OCI-LY7 (cell line): Measurements from ENCODE around the gene TUSC2. TPM values are rescaled to one million over a fixed set of nuclear protein-coding genes. Genes with fewer than 3 reads are reported as not detected.

ENCODE experiments used
- BruUV-seq: library from RNA; stranded (reverse); fragments of 400-500 nt; replicated peaks from 2 replicates; lab custom pipeline; 2021; lab: Mats Ljungman, UMichigan
- CTCF ChIA-PET: fragments of 300-600 bp; sonication (Branson Sonifier 250); formaldehyde crosslinking; loops from one replicate; lab custom pipeline; 2022; ENCODE audit warnings: antibody characterized with exemption; ENCODE audit not compliant: unreplicated experiment; lab: Charles Lee
- POLR2A ChIA-PET: fragments of 300-600 bp; sonication (Branson Sonifier 250); formaldehyde crosslinking; loops from one replicate; lab custom pipeline; 2022; ENCODE audit warnings: antibody characterized with exemption; lab: Charles Lee
- DNase-seq: peaks from one replicate; pipeline ENCODE4 v3.0.0-alpha.2; 2015; ENCODE audit warnings: low spot score
- H2AFZ ChIP-seq: fragments of 200-600 bp; sonication (generic), shearing (Covaris generic); 2 replicates; pipeline ENCODE4 v1.6.1; 2014; ENCODE audit warnings: mild to moderate bottlenecking, antibody characterized with exemption, low read length, moderate library complexity
- H3K27ac ChIP-seq: fragments of 200-600 bp; sonication (generic); 2 replicates; pipeline ENCODE4 v1.5.1; 2014; ENCODE audit warnings: mixed run types, low read depth, mild to moderate bottlenecking, moderate library complexity, low read length, inconsistent platforms; ENCODE audit not compliant: poor library complexity, severe bottlenecking
- H3K36me3 ChIP-seq: fragments of 200-600 bp; sonication (generic); 2 replicates; pipeline ENCODE4 v1.6.1; 2014; ENCODE audit warnings: mild to moderate bottlenecking, antibody characterized with exemption, low read length, moderate library complexity, mixed read lengths; ENCODE audit not compliant: insufficient read depth
- H3K4me1 ChIP-seq: fragments of 200-600 bp; sonication (generic); 2 replicates; pipeline ENCODE4 v1.5.1; 2014; ENCODE audit warnings: mild to moderate bottlenecking, low read length; ENCODE audit not compliant: insufficient read depth, poor library complexity, severe bottlenecking
- H3K4me2 ChIP-seq: fragments of 200-600 bp; sonication (generic); 2 replicates; pipeline ENCODE4 v1.6.1; 2014; ENCODE audit warnings: mild to moderate bottlenecking, low read length
- H3K4me3 ChIP-seq: fragments of 200-600 bp; sonication (generic); 2 replicates; pipeline ENCODE4 v1.5.1; 2014; ENCODE audit warnings: mild to moderate bottlenecking, low read depth, low read length; ENCODE audit not compliant: poor library complexity, severe bottlenecking
- H3K79me2 ChIP-seq: fragments of 200-600 bp; sonication (generic); 2 replicates; pipeline ENCODE4 v1.6.1; 2016; ENCODE audit warnings: low read depth, mild to moderate bottlenecking, low read length, moderate library complexity, mixed read lengths; ENCODE audit not compliant: insufficient read depth
- H3K9me2 ChIP-seq: fragments of 200-600 bp; sonication (generic); 2 replicates; pipeline ENCODE4 v1.6.1; 2016; ENCODE audit warnings: mild to moderate bottlenecking, low read length, mixed read lengths; ENCODE audit not compliant: insufficient read depth
- H3K9me3 ChIP-seq: fragments of 200-600 bp; sonication (generic); 2 replicates; pipeline ENCODE4 v1.6.1; 2014; ENCODE audit warnings: mild to moderate bottlenecking, mixed run types, low read length, mixed read lengths
- H4K20me1 ChIP-seq: fragments of 200-600 bp; sonication (generic); 2 replicates; pipeline ENCODE4 v1.6.1; 2014; ENCODE audit warnings: mild to moderate bottlenecking, antibody characterized with exemption, low read length, moderate library complexity, mixed read lengths; ENCODE audit not compliant: insufficient read depth
- EZH2phosphoT487 ChIP-seq: fragments of 200-600 bp; sonication (generic); IDR thresholded peaks from 2 replicates; pipeline ENCODE4 v1.6.1; 2018; ENCODE audit warnings: low read depth, borderline replicate concordance, mild to moderate bottlenecking, mixed run types, antibody characterized with exemption, low read length, moderate library complexity, mixed read lengths
- intact Hi-C: fragments of 100-400 bp; cut with micrococcal nuclease; formaldehyde crosslinking; loops from one replicate; pipeline ENCODE4 v1.10.0; 2022; ENCODE audit not compliant: unreplicated experiment
- total RNA-seq, 2 experiments: library from RNA; depleted of rRNA in 1 of 2; stranded (reverse); fragments of >200 nt in 1 of 2; shearing (Covaris generic) in 1 of 2; gene quantifications; 2 replicates each; pipeline ENCODE4 v1.2.3, GENCODE V29; 2014 to 2022
- TF ChIP-seq, protein P1 (sequence below): fragments of 200-600 bp; sonication (generic); conservative IDR thresholded peaks from 2 replicates; pipeline ENCODE4 v1.5.1; 2014; ENCODE audit warnings: mild to moderate bottlenecking, antibody characterized with exemption, low read length, moderate library complexity, mixed read lengths

Gene TUSC2
- total RNA-seq, 2 experiments from 2014 or later, result 20.4 to 24.5 TPM

DNA sequence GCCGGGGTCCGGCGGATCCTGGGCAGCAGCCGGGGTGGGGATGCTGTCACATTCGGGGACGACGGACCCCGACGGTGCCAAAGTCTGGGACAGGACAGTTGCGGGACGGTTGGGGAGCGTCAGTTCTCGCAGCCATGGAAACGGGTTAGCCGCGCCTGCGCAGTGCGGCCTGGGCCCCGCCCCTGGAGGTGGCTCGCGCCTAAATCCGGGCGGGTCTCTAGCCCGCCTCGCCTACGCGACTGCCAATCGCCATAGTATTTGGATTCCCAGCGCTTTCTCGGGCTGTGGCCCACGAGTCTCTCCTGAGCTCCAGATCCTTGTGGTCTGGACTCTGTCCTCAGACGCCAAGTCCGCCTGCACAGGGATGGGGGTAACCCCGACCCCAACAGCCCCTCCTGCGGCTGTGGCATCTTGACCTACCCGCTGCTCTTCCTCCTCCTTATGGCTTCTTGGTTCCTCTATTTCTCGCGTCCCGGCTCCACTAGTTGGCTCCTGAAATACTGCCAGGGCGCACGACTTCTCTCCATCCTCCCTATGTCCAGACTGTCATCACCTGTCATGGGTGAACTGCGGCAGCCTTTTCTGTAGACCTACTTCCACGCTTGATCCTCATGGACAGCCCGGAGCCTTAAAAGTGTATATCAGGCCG is 17.7 kb upstream of the TUSC2 start, which contains the start of gene ZMYND10:
TSS of gene ZMYND10 (minus strand) at position 147 of the 649 bp plus-strand sequence. CDS start 153 bp downstream, outside the sequence.
- Histone ChIP-seq H3K79me2 (peaks cover 8% of the 10 kb centered on the region; the same call in 1 of the 2 replicates), H3K4me3 (peak within 1 kb of the TSS; percentile 47), H4K20me1 (no peaks in the 10 kb centered on the region), H3K36me3 (peaks cover 9% of the 10 kb centered on the region; the same call in 1 of the 2 replicates), H3K9me2 (no peaks in the 10 kb centered on the region), H3K4me1 (peaks cover 30% of the 10 kb centered on the region), H2AFZ (no peak within 1 kb of the TSS; the same call in 1 of the 2 replicates), H3K27ac (no peak within 1 kb of the TSS), H3K9me3 (no peaks in the 10 kb centered on the region), H3K4me2 (peak within 1 kb of the TSS; percentile 73)
- ChIA-PET CTCF (interaction anchor here (1.0 kb wide), 1 partner anchor 9 kb away, joined by 3 read pairs; no protein-coding TSS in a partner anchor), POLR2A (interaction anchor here (0.7 kb wide), 1 partner anchor 1597 kb away, joined by 3 read pairs; no protein-coding TSS in a partner anchor)
- TF ChIP-seq EZH2phosphoT487, result no peak
- TF ChIP-seq, protein P1, sequence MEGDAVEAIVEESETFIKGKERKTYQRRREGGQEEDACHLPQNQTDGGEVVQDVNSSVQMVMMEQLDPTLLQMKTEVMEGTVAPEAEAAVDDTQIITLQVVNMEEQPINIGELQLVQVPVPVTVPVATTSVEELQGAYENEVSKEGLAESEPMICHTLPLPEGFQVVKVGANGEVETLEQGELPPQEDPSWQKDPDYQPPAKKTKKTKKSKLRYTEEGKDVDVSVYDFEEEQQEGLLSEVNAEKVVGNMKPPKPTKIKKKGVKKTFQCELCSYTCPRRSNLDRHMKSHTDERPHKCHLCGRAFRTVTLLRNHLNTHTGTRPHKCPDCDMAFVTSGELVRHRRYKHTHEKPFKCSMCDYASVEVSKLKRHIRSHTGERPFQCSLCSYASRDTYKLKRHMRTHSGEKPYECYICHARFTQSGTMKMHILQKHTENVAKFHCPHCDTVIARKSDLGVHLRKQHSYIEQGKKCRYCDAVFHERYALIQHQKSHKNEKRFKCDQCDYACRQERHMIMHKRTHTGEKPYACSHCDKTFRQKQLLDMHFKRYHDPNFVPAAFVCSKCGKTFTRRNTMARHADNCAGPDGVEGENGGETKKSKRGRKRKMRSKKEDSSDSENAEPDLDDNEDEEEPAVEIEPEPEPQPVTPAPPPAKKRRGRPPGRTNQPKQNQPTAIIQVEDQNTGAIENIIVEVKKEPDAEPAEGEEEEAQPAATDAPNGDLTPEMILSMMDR, result no peak
- no TSS peak for BruUV-seq
- DNase-seq, result peak; percentile 70
- intact Hi-C loops, result loop anchor here (2.0 kb wide), 1 partner anchor 197 kb away; no protein-coding TSS in a partner anchor

DNA sequence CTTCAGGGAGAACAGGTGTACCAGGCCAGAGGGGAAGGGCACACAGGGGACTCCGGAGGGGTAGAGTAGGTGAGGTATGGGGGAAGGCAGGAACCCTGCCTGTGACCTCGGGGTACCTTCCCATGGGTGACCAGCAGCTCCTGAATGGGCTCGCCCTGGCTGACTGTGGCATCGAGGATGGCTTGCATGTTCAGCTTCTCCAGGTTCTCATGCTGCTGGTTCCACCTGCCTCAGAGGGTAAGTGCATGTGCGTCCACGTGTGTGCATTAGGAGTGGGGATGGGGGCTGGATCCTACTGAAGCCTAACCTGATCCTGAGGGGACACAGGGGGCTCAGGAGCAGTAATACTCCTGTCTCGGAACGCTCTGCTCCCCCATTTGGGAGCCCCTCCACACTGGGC is 17.0 kb upstream of the TUSC2 start:
- H3K4me1 ChIP-seq, result peaks cover 32% of the 10 kb centered on the region
- no peak for DNase-seq
- peaks cover 9% of the 10 kb centered on the region; the same call in 1 of the 2 replicates for H3K36me3 ChIP-seq
- intact Hi-C loops, result no loop called here
- peak overlapping the region; percentile 47 for H3K4me3 ChIP-seq
- TF ChIP-seq, protein P1, result no peak
- no peak for TF ChIP-seq EZH2phosphoT487
- no peaks in the 10 kb centered on the region for H3K9me3 ChIP-seq
- no peaks in the 10 kb centered on the region for H3K9me2 ChIP-seq
- no peaks in the 10 kb centered on the region for H4K20me1 ChIP-seq
- ChIA-PET CTCF (no interaction called here), POLR2A (interaction anchor here (0.6 kb wide), 1 partner anchor 337 kb away, joined by 3 read pairs; no protein-coding TSS in a partner anchor)
- H3K4me2 ChIP-seq, result peak overlapping the region; percentile 73
- peaks cover 7% of the 10 kb centered on the region; the same call in 1 of the 2 replicates for H3K79me2 ChIP-seq
- no TSS peak for BruUV-seq
- H2AFZ ChIP-seq, result no peak overlapping the region
- H3K27ac ChIP-seq, result no peak overlapping the region
